ENCODE results near the gene EPB41. TPM values are rescaled to one million over a fixed set of nuclear protein-coding genes. Genes with fewer than 3 reads are reported as not detected.

Gene EPB41
- total RNA-seq, 2 donors from 2014 or later, result 39.4 to 54.4 TPM

DNA sequence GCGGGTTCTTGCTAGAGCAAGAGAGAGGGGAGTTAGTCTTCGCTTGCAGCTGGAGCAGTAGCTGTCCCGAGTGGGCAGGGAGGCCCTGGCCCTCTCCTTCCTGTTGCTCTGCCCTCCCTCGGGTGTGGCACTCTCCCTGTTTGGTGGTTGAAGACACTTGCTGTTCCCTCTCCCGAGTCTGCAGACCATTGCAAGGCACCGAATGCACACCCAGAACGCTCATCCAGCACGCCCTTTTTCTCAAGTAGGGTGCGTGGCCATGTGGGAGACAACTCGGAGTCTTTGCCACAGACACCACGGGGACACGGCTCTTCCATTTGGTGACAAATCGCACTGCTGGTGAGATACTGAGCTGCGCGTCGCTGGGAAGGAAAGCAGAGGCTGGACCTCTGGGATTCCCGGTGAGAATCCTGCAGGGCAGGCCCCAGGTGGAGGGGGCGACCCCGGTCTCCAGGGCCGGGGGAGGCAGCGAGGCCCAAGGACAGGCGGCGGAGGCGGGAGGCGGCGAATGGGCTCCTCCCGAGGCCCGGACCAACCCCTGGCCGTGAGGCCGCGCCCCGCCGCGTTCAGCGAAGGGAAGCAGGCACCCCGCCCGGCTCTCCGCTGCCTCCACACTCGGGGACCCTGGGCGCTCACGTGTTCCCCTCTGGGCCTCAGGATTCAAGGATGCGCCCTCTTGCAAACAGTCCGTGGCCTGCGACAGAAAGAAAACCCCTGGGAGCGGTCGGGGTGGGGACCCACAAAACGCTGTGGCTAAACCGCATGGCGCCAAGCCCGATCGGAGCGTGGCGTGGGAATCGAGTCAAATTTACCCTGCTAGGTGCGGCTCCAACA is 219.7 kb downstream of the EPB41 start:
- 73% methylated on average over 44 of the region's 55 CpGs for WGBS
- no peaks in the 10 kb centered on the region for H3K4me1 ChIP-seq (replicated peaks)
- intact Hi-C loops (cut with DNase I), result no loop called here
- H3K27me3 ChIP-seq (replicated peaks; ENCODE audit: insufficient read depth), result no peaks in the 10 kb centered on the region
- H3K36me3 ChIP-seq, result no peaks in the 10 kb centered on the region
- H3K4me3 ChIP-seq, result no peak overlapping the region
- no peak for DNase-seq (ENCODE audit: low spot score)
- TF ChIP-seq POLR2AphosphoS5 (IDR thresholded peaks at IDR 0.05) (no peak), POLR2A (IDR thresholded peaks at IDR 0.05) (no peak)
- TF ChIP-seq, protein P1, sequence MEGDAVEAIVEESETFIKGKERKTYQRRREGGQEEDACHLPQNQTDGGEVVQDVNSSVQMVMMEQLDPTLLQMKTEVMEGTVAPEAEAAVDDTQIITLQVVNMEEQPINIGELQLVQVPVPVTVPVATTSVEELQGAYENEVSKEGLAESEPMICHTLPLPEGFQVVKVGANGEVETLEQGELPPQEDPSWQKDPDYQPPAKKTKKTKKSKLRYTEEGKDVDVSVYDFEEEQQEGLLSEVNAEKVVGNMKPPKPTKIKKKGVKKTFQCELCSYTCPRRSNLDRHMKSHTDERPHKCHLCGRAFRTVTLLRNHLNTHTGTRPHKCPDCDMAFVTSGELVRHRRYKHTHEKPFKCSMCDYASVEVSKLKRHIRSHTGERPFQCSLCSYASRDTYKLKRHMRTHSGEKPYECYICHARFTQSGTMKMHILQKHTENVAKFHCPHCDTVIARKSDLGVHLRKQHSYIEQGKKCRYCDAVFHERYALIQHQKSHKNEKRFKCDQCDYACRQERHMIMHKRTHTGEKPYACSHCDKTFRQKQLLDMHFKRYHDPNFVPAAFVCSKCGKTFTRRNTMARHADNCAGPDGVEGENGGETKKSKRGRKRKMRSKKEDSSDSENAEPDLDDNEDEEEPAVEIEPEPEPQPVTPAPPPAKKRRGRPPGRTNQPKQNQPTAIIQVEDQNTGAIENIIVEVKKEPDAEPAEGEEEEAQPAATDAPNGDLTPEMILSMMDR (IDR thresholded peaks at IDR 0.05), result no peak
- no peaks in the 10 kb centered on the region for H3K9me3 ChIP-seq
- no peak overlapping the region for H3K27ac ChIP-seq

DNA sequence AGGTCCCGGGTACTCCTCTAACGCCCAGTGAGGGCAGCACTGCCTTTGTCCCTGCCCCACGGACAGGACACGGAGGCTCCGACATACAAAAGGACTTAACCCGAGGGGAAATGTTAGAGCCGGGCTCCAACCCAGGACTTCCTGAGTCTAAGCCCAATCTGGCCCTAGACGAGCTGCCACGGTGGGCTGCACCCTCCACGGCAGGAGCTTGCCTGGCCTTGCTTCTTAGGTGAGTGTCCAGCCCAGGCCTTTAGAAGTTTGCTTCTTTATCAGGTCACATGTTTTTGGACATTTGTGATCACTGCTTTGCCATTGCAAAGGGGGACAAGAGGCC is 220.3 kb downstream of the EPB41 start:
- WGBS, result 64% methylated on average over 7 of the region's 10 CpGs
- no peaks in the 10 kb centered on the region for H3K36me3 ChIP-seq
- H3K27me3 ChIP-seq (replicated peaks; ENCODE audit: insufficient read depth), result no peaks in the 10 kb centered on the region
- intact Hi-C loops (cut with DNase I), result no loop called here
- no peak overlapping the region for H3K27ac ChIP-seq
- TF ChIP-seq POLR2AphosphoS5 (IDR thresholded peaks at IDR 0.05) (no peak), POLR2A (IDR thresholded peaks at IDR 0.05) (no peak)
- TF ChIP-seq, protein P1 (IDR thresholded peaks at IDR 0.05), result no peak
- no peaks in the 10 kb centered on the region for H3K9me3 ChIP-seq
- no peak overlapping the region for H3K4me3 ChIP-seq
- no peaks in the 10 kb centered on the region for H3K4me1 ChIP-seq (replicated peaks)
- no peak for DNase-seq (ENCODE audit: low spot score)

DNA sequence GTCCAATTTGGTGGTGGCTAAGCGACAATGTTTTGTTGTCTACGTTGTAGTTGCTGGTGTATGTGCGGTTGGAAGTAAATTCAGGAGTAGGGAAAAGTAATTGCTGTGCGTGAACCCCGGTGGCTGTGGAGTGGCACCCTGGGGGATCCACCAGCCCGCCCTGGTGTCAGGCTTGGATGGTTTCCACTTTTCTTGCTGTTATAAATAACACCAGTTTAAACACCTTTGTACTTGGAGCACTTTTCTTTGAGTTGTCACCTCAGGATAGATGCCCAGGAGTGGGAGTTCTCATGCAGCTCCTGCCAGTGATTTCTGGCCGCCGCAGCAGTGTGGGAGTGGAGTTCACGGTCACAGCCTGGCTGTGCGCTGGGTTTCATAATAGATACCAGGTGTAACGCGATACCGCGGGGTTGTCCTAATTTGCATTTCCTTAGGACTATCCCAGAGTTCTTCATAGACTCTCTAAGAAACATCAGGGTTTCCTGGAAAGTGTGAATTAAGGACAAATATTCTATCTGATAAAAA is 222.1 kb downstream of the EPB41 start:
- no peaks in the 10 kb centered on the region for H3K4me1 ChIP-seq (replicated peaks)
- DNase-seq (ENCODE audit: low spot score), result no peak

DNA sequence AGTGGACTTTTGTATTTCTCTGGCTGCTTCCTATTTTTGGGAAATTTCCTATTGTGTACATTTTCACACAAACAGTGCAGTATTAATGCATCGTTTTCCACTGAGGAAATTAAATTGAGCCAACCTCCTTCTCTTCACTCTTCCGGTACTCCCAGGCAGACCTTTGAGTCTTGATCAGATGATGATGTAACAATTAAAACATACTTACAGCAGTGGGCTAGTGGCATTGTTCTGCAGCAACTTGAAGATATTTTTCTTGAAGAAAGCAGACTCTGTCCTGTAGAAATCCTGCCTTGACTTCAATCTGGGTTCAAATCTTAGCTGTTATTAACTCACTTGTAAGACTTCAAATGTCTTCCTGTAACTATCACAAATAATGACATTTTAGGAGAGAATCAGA is 228.3 kb downstream of the EPB41 start:
- H3K27ac ChIP-seq, result no peak overlapping the region
- peaks cover 0 to under 1% of the 10 kb centered on the region in 2 donors for H3K36me3 ChIP-seq
- 88% methylated on average over 2 of the region's 2 CpGs for WGBS
- intact Hi-C loops (cut with DNase I), result no loop called here
- H3K4me3 ChIP-seq, result no peak overlapping the region
- no peaks in the 10 kb centered on the region for H3K9me3 ChIP-seq
- no peaks in the 10 kb centered on the region for H3K27me3 ChIP-seq (replicated peaks; ENCODE audit: insufficient read depth)
- H3K4me1 ChIP-seq (replicated peaks), result no peaks in the 10 kb centered on the region
- TF ChIP-seq, protein P1 (IDR thresholded peaks at IDR 0.05), result no peak
- no peak for TF ChIP-seq POLR2A (IDR thresholded peaks at IDR 0.05)
- TF ChIP-seq POLR2AphosphoS5 (IDR thresholded peaks at IDR 0.05), result no peak
- no peak for DNase-seq (ENCODE audit: low spot score)

More for the DNA sequence above, 222.1 kb downstream of the EPB41 start:
- Histone ChIP-seq H3K27ac (no peak overlapping the region), H3K4me3 (no peak overlapping the region), H3K27me3 (replicated peaks; ENCODE audit: insufficient read depth) (no peaks in the 10 kb centered on the region), H3K36me3 (no peaks in the 10 kb centered on the region), H3K9me3 (no peaks in the 10 kb centered on the region)
- no peak for TF ChIP-seq POLR2A (IDR thresholded peaks at IDR 0.05)
- TF ChIP-seq, protein P1 (IDR thresholded peaks at IDR 0.05), result no peak
- TF ChIP-seq POLR2AphosphoS5 (IDR thresholded peaks at IDR 0.05), result no peak
- 42% methylated on average over 14 of the region's 14 CpGs for WGBS
- intact Hi-C loops (cut with DNase I), result no loop called here

DNA sequence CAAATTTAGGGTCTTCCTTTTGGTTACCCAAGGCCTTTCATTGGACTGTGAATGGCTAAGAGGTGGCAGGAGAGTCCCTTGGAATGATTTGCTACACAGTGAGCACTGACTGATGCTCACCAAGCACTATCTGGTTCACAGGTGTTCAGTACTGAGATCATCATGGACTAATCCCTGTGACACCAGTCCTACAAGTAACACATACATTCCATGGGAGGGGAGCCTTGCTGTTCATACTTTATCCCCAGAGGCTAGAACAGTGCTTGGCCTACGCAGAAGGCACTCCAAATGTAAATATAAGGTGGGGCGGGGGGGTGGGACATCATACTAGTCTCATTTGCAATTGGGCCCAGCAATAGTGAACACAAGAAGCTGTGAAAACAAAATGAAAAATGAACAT is 229.8 kb downstream of the EPB41 start:
- Histone ChIP-seq H3K4me3 (no peak overlapping the region), H3K27me3 (replicated peaks; ENCODE audit: insufficient read depth) (no peaks in the 10 kb centered on the region), H3K36me3 (peaks cover 11 to 14% of the 10 kb centered on the region in 2 donors), H3K27ac (no peak overlapping the region), H3K4me1 (replicated peaks) (no peaks in the 10 kb centered on the region), H3K9me3 (no peaks in the 10 kb centered on the region)
- WGBS, result 87% methylated on average over 2 of the region's 2 CpGs
- no peak for DNase-seq (ENCODE audit: low spot score)
- TF ChIP-seq POLR2A (IDR thresholded peaks at IDR 0.05), result no peak
- no peak for TF ChIP-seq POLR2AphosphoS5 (IDR thresholded peaks at IDR 0.05)
- TF ChIP-seq, protein P1 (IDR thresholded peaks at IDR 0.05), result no peak
- intact Hi-C loops (cut with DNase I), result no loop called here

Data from prostate gland (tissue), 2 donors.